Transverse colon (tissue), 4 donors: ENCODE data around the gene AHSP.

Experiments
- EP300 ChIP-seq: sonication (generic); formaldehyde crosslinking; IDR thresholded peaks from one replicate; pipeline ENCODE4 v1.6.1; 2017; ENCODE audit warnings: antibody characterized with exemption, low read depth
- POLR2A ChIP-seq: fragments of 450-650 bp; IDR thresholded peaks from one replicate; pipeline ENCODE4 v1.6.1; 2016; ENCODE audit warnings: antibody characterized with exemption, mild to moderate bottlenecking, moderate library complexity
- POLR2AphosphoS5 ChIP-seq, 3 donors: sonication (generic); formaldehyde crosslinking; IDR thresholded peaks; one replicate each; pipeline ENCODE4 v1.6.1; 2016; ENCODE audit warnings: antibody characterized with exemption in 3 of 3
- TF ChIP-seq, protein P1 (sequence below), 5 experiments: fragments of 200-600 bp in 3 of 5; fragments of 450-650 bp in 2 of 5; sonication (generic) in 3 of 5; IDR thresholded peaks; 1 replicate in 2 of 5; 2 replicates in 3 of 5; pipeline ENCODE4 v1.5.1; 2016 to 2017; ENCODE audit warnings: antibody characterized with exemption in 5 of 5, inconsistent platforms in 3 of 5, mild to moderate bottlenecking in 2 of 5, moderate library complexity in 1 of 5

DNA sequence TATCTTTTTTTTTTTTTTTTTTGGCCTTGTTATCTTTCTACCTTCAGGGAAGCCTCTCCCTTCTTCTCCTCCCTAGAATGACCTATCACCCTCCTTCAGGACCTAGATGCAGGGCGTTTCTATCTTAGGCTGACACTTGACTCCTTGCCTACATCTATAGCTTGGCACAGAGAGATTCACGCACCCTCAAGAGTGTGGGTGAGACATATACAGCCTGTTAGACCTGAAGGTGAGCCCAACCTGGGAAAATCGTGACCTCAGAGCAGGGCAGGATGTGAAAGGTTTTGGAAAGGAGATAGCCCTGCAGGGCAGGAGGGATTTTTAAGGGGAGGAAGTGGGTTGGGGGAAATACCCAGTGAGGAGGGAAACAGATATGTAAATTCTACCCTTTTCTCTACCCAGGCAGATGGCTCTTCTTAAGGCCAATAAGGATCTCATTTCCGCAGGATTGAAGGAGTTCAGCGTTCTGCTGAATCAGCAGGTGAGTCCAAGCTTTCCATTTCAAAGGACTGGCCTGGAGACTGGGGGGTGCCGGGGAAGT lies at the start of gene AHSP:
- TF ChIP-seq POLR2A, result no peak
- TF ChIP-seq, protein P1, sequence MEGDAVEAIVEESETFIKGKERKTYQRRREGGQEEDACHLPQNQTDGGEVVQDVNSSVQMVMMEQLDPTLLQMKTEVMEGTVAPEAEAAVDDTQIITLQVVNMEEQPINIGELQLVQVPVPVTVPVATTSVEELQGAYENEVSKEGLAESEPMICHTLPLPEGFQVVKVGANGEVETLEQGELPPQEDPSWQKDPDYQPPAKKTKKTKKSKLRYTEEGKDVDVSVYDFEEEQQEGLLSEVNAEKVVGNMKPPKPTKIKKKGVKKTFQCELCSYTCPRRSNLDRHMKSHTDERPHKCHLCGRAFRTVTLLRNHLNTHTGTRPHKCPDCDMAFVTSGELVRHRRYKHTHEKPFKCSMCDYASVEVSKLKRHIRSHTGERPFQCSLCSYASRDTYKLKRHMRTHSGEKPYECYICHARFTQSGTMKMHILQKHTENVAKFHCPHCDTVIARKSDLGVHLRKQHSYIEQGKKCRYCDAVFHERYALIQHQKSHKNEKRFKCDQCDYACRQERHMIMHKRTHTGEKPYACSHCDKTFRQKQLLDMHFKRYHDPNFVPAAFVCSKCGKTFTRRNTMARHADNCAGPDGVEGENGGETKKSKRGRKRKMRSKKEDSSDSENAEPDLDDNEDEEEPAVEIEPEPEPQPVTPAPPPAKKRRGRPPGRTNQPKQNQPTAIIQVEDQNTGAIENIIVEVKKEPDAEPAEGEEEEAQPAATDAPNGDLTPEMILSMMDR (IDR thresholded peaks at IDR 0.05), result no peak
- no peak for TF ChIP-seq POLR2AphosphoS5 (IDR thresholded peaks at IDR 0.05)
- TF ChIP-seq EP300, result no peak
